Astrocyte of the spinal cord (primary cell): ENCODE data around the gene HPCAL1.
"Not testable (repeated sequence)": the region's sequence is repeated elsewhere in the genome, so short reads cannot be mapped to it uniquely, and the experiment has no call there.

ENCODE experiments used
- DNase-seq: peaks from one replicate; pipeline ENCODE4 v3.0.0; 2011; ENCODE audit warnings: low read depth, low spot score
- H3K4me3 ChIP-seq: 2 replicates; pipeline ENCODE4 v1.5.1; 2011; ENCODE audit warnings: low read depth, mild to moderate bottlenecking, low read length, moderate library complexity
- in situ Hi-C: cut with HindIII; loops from 2 replicates; pipeline ENCODE4 v1.10.0; 2017; ENCODE audit warnings: low sequenced_read_pairs
- TF ChIP-seq, protein P1 (sequence below): IDR thresholded peaks from 2 replicates; pipeline ENCODE4 v1.5.1; 2012; ENCODE audit warnings: low read depth, mild to moderate bottlenecking, low read length, inconsistent platforms

Gene HPCAL1

DNA sequence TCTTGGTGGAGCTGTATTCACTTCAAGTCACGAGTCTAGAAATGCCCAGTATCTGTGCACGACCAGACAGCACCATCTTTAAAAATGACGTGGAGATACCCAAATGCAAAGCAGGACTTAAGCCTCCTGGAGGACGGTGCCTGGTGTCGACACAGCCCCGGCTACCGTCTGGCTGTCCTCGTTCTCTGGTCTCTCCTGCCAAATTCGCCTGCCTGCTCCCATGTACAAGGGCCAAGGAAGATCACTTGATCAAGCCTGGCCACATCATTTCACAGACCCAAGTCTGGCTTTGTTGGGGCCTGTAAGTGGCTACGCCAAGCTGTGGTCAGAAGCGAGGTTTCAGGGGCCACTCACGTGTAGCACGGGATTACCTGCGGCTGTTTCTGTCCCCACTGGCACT lies 136.0 kb downstream of the HPCAL1 start:
- in situ Hi-C loops, result no loop called here

DNA sequence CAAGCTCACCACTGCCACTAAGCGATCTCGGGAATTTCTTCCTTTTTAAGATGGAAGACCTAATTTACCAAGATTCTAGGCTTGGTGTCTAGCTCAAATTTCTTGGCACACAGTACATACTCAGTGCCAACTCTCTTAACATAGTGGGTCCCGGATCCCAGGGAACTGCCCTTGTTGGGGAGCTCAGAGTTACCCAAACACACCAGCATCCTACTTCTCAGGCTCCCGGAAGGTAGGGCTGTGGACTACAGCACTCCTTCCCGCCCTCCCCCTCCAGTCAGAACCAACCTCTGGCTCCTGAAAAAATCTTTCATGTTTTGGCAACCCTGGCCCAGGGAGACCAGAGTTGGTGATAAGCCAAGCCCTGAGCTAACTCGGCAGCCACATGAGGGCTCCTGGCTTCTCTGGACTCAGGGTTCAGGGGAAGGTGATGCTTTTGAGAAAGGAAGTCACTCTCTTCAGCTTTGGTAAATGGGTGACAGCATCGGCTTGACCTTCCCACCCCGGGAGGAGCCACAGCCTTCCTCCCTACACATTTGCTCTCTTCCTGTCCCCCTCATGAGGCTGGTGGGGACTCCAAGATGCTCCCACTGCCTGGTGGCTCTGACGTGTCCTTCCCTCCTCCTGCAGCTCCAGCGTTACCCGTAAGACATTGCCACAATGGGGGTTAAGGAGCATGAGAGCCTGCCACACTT lies 136.6 kb downstream of the HPCAL1 start:
- no peak for DNase-seq
- TF ChIP-seq, protein P1, sequence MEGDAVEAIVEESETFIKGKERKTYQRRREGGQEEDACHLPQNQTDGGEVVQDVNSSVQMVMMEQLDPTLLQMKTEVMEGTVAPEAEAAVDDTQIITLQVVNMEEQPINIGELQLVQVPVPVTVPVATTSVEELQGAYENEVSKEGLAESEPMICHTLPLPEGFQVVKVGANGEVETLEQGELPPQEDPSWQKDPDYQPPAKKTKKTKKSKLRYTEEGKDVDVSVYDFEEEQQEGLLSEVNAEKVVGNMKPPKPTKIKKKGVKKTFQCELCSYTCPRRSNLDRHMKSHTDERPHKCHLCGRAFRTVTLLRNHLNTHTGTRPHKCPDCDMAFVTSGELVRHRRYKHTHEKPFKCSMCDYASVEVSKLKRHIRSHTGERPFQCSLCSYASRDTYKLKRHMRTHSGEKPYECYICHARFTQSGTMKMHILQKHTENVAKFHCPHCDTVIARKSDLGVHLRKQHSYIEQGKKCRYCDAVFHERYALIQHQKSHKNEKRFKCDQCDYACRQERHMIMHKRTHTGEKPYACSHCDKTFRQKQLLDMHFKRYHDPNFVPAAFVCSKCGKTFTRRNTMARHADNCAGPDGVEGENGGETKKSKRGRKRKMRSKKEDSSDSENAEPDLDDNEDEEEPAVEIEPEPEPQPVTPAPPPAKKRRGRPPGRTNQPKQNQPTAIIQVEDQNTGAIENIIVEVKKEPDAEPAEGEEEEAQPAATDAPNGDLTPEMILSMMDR, result no peak
- H3K4me3 ChIP-seq, result no peak overlapping the region
- in situ Hi-C loops, result no loop called here

More for the DNA sequence above, 136.0 kb downstream of the HPCAL1 start:
- H3K4me3 ChIP-seq, result no peak overlapping the region
- no peak for DNase-seq
- TF ChIP-seq, protein P1, result no peak

- TF ChIP-seq, protein P1, result no peak
- no peak for DNase-seq
- H3K4me3 ChIP-seq, result no peak overlapping the region
- in situ Hi-C loops, result no loop called here
Observed at GRCh38 chr2:10439971-10440370, 137.3 kb downstream of the HPCAL1 start.

- no peak for DNase-seq
- H3K4me3 ChIP-seq, result no peak overlapping the region
- in situ Hi-C loops, result no loop called here
- TF ChIP-seq, protein P1, result no peak
Observed at GRCh38 chr2:10440736-10441135, 138.0 kb downstream of the HPCAL1 start.

DNA sequence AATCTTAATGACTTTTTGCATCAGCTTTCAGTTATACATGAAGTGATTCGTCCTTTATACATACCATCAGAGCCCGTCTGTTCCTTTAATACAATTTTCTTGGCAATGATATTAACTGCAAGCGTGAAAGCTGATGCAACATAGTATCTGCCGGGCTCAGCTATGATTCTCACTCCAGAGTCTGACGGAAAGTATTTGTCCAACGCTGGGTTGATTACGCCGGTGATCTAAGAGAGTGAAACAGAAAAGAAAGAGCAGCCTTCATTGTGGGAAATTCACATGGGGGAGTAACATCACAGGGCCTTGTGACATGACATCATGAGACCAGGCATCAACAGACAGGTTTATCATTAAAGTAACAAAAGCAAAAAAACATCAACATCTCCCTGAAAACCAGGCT lies 139.2 kb downstream of the HPCAL1 start:
- DNase-seq, result no peak
- no peak overlapping the region for H3K4me3 ChIP-seq
- in situ Hi-C loops, result no loop called here
- TF ChIP-seq, protein P1, result no peak

- H3K4me3 ChIP-seq, DNase-seq, in situ Hi-C loops: not testable (repeated sequence)
Observed at GRCh38 chr2:10442469-10443126, 139.9 kb downstream of the HPCAL1 start.

DNA sequence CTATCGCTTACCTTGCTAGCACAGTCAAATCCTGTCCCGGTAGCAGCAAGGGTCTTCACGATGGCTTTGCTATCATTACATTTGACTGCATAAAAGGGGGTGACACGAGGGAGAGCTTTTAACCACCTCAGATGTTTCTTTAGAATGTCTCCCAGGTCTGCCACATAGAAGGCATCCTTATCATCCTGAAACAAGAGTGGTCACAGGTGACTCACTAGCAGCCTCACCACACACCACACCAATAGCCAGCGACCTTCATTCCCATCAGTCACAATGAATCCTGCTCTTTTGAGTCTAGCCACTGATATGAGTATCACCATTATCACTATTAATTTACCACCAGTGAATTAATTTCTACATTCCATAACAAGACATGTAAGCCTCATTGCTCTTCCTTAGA lies 141.8 kb downstream of the HPCAL1 start:
- TF ChIP-seq, protein P1, result no peak
- in situ Hi-C loops, result no loop called here
- H3K4me3 ChIP-seq, result no peak overlapping the region
- no peak for DNase-seq
